HepG2 (cell line): ENCODE measurements around the gene DAPK3. TPM values are rescaled to one million over a fixed set of nuclear protein-coding genes. Genes with fewer than 3 reads are reported as not detected.

ENCODE experiments used
- DRAP1 ChIP-seq: IDR thresholded peaks from 2 replicates; pipeline ENCODE4 v1.6.1; 2016; ENCODE audit warnings: missing genetic modification reagents, missing compliant biosample characterization
- FLYWCH1 ChIP-seq: sonication (generic); formaldehyde crosslinking; IDR thresholded peaks from 2 replicates; pipeline ENCODE4 v1.8.1; 2023; ENCODE audit warnings: mild to moderate bottlenecking, missing genetic modification reagents
- GATAD1 ChIP-seq: IDR thresholded peaks from 2 replicates; pipeline ENCODE4 v1.6.1; 2016; ENCODE audit warnings: missing genetic modification reagents, missing compliant biosample characterization
- HNRNPK ChIP-seq: fragments of 200-400 bp; formaldehyde crosslinking; IDR thresholded peaks from 2 replicates; pipeline ENCODE4 v1.6.1; 2018; ENCODE audit warnings: low read length, low read depth, moderate library complexity, mild to moderate bottlenecking; ENCODE audit not compliant: poor library complexity, severe bottlenecking
- HOXD1 ChIP-seq: sonication (generic); formaldehyde crosslinking; IDR thresholded peaks from 2 replicates; pipeline ENCODE4 v1.5.0; 2020; ENCODE audit warnings: missing genetic modification reagents
- IRF2 ChIP-seq: IDR thresholded peaks from 2 replicates; pipeline ENCODE4 v1.6.1; 2018; ENCODE audit warnings: missing genetic modification reagents, missing compliant biosample characterization
- MED1 ChIP-seq: sonication (generic); formaldehyde crosslinking; IDR thresholded peaks from 2 replicates; pipeline ENCODE4 v1.4.0; 2020; ENCODE audit warnings: missing genetic modification reagents
- RFXANK ChIP-seq: IDR thresholded peaks from 2 replicates; pipeline ENCODE4 v1.6.1; 2016
- RORA ChIP-seq: sonication (generic); formaldehyde crosslinking; IDR thresholded peaks from 2 replicates; pipeline ENCODE4 v1.5.0; 2020; ENCODE audit warnings: mild to moderate bottlenecking, missing genetic modification reagents, moderate library complexity
- SKI ChIP-seq: fragments of 450-650 bp; IDR thresholded peaks from one replicate; pipeline ENCODE4 v1.6.1; 2018; ENCODE audit warnings: mild to moderate bottlenecking; ENCODE audit not compliant: partially characterized antibody
- SMAD1 ChIP-seq: sonication (generic); formaldehyde crosslinking; IDR thresholded peaks from 2 replicates; pipeline ENCODE4 v1.4.0; 2020; ENCODE audit warnings: missing genetic modification reagents, low read depth, mild to moderate bottlenecking, borderline replicate concordance
- ZBTB7B ChIP-seq: sonication (generic); formaldehyde crosslinking; IDR thresholded peaks from 2 replicates; pipeline ENCODE4 v1.4.0; 2020; ENCODE audit warnings: missing genetic modification reagents
- ZC3H13 ChIP-seq: sonication (generic); formaldehyde crosslinking; IDR thresholded peaks from 2 replicates; pipeline ENCODE4 v1.8.1; 2023; ENCODE audit warnings: mild to moderate bottlenecking, missing genetic modification reagents, moderate library complexity
- ZFP82 ChIP-seq: sonication (generic); formaldehyde crosslinking; IDR thresholded peaks from 2 replicates; pipeline ENCODE4 v1.5.1; 2020; ENCODE audit warnings: mild to moderate bottlenecking, missing genetic modification reagents, borderline replicate concordance
- ZMYM4 ChIP-seq: sonication (generic); formaldehyde crosslinking; IDR thresholded peaks from 2 replicates; pipeline ENCODE4 v1.8.1; 2023; ENCODE audit warnings: mild to moderate bottlenecking, missing genetic modification reagents
- ZNF160 ChIP-seq: sonication (generic); formaldehyde crosslinking; IDR thresholded peaks from 2 replicates; pipeline ENCODE4 v1.8.0; 2022; ENCODE audit warnings: mild to moderate bottlenecking, inconsistent platforms, missing genetic modification reagents
- ZNF260 ChIP-seq: sonication (generic); formaldehyde crosslinking; IDR thresholded peaks from 2 replicates; pipeline ENCODE4 v1.4.0; 2020; ENCODE audit warnings: missing genetic modification reagents, low read depth, mild to moderate bottlenecking, borderline replicate concordance
- ZNF350 ChIP-seq: sonication (generic); formaldehyde crosslinking; IDR thresholded peaks from 2 replicates; pipeline ENCODE4 v1.4.0; 2020; ENCODE audit warnings: mild to moderate bottlenecking, low read depth, missing genetic modification reagents, borderline replicate concordance
- ZNF512B ChIP-seq: sonication (generic); formaldehyde crosslinking; IDR thresholded peaks from 2 replicates; pipeline ENCODE4 v1.5.1; 2020; ENCODE audit warnings: missing genetic modification reagents, mild to moderate bottlenecking, borderline replicate concordance
- ZNF598 ChIP-seq: sonication (generic); formaldehyde crosslinking; IDR thresholded peaks from 2 replicates; pipeline ENCODE4 v1.5.1; 2020; ENCODE audit warnings: mild to moderate bottlenecking, missing genetic modification reagents, borderline replicate concordance
- ZNF616 ChIP-seq: sonication (generic); formaldehyde crosslinking; IDR thresholded peaks from 2 replicates; pipeline ENCODE4 v1.5.0; 2020; ENCODE audit warnings: low read depth, mild to moderate bottlenecking, missing genetic modification reagents
- ZNF83 ChIP-seq: sonication (generic); formaldehyde crosslinking; IDR thresholded peaks from 2 replicates; pipeline ENCODE4 v1.4.0; 2020; ENCODE audit warnings: missing genetic modification reagents, mild to moderate bottlenecking, borderline replicate concordance
- polyA plus RNA-seq, 8 experiments: library from polyadenylated mRNA; depleted of rRNA in 3 of 8; stranded (reverse) in 7 of 8; unstranded in 1 of 8; fragments of >200 nt; fragmentation: Illumina TruSeq in 4 of 8; extraction: Trizol in 4 of 8; gene quantifications; 2 replicates each; pipeline versions ENCODE4 v1.2.1 to v1.2.3, GENCODE V29; 2011 to 2016; ENCODE audit warnings: low read depth in 4 of 8, missing spikeins in 1 of 8, mixed read lengths in 1 of 8; ENCODE audit not compliant: insufficient read depth in 1 of 8
- total RNA-seq, 5 experiments: library from RNA; depleted of rRNA; stranded (reverse); fragments of >200 nt; fragmentation: Illumina TruSeq; extraction: Trizol; gene quantifications; 2 replicates each; pipeline ENCODE4 v1.2.3, GENCODE V29; 2016; ENCODE audit warnings: low read depth in 1 of 5
- TF ChIP-seq, protein P1 (sequence below): sonication (generic); formaldehyde crosslinking; conservative IDR thresholded peaks from 2 replicates; pipeline ENCODE4 v1.4.0; 2020; ENCODE audit warnings: missing genetic modification reagents

Gene DAPK3
- total and polyA plus RNA-seq, 2 of the 13 experiments (the other 11 are each of a cell fraction or from before 2014, with no cell fraction given), result 30.5 to 37.3 TPM

DNA sequence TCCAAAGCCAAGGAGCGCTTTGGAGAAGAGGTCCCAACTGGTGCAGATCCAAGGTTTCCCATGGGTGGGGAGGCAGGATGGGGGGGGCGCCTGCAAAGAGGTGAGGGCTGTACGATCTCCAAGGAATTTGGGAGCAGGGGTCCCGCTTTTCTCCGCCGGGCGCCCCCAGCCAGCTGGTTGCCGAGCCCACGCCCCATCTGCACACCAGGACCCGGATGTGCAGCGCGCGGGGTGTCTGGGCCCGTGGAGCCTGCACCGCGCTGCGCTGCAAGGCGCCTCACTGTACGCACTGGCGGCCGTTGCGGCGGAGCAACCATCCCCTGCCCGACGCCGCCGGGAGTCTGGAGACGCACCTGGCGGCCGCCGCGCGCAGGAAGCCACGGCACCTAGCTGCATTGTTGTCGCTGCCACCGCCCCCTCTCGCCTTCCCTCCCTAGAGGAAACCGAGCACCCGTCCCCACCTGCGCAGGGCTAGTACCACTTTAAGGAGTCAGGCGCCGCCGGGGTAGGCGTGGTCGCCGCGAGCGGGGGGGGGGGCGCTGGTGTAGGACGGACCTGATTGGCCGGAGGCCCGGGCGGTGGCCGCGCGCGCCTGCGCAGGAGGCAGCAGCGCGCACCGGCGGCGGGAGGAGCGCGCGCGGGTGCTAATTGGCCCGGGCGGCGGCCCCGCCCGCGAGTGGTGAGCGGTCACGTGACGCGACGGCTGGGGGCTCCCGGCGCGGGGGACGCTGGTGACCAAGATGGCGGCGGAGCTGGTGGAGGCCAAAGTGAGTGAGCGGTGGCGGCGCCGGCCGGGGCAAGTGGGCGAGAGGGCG, 36.3 kb upstream of the DAPK3 start, which contains the start of gene PIAS4 (continued):
- TF ChIP-seq ZNF512B (no peak), HNRNPK (peak; percentile 45), ZFP82 (CRISPR knock-in tag) (peak; percentile 76; the same call in 1 of the 2 replicates), ZNF160 (CRISPR knock-in tag) (peak; percentile 80; the same call in 1 of the 2 replicates), GATAD1 (CRISPR knock-in tag) (peak; percentile 79), ZNF616 (peak; percentile 33; the same call in 1 of the 2 replicates), ZMYM4 (CRISPR knock-in tag) (peak; percentile 57; the same call in 1 of the 2 replicates), ZNF350 (peak; percentile 69), SMAD1 (CRISPR knock-in tag) (0 out of 2 replicates have a peak, but pooled peaks have one; percentile 85), FLYWCH1 (CRISPR knock-in tag) (no peak), RORA (CRISPR knock-in tag) (no peak), ZNF83 (CRISPR knock-in tag) (peak; percentile 65; the same call in 1 of the 2 replicates), RFXANK (CRISPR knock-in tag) (0 out of 2 replicates have a peak, but pooled peaks have one; percentile 47), IRF2 (0 out of 2 replicates have a peak, but pooled peaks have one; percentile 64), ZBTB7B (no peak; the same call in 1 of the 2 replicates), ZC3H13 (CRISPR knock-in tag) (no peak), DRAP1 (CRISPR knock-in tag) (peak; percentile 74), ZNF260 (no peak), HOXD1 (CRISPR knock-in tag) (0 out of 2 replicates have a peak, but pooled peaks have one; percentile 40), MED1 (CRISPR knock-in tag) (no peak), ZNF598 (CRISPR knock-in tag) (no peak), SKI (peak; percentile 78)
- TF ChIP-seq, protein P1, sequence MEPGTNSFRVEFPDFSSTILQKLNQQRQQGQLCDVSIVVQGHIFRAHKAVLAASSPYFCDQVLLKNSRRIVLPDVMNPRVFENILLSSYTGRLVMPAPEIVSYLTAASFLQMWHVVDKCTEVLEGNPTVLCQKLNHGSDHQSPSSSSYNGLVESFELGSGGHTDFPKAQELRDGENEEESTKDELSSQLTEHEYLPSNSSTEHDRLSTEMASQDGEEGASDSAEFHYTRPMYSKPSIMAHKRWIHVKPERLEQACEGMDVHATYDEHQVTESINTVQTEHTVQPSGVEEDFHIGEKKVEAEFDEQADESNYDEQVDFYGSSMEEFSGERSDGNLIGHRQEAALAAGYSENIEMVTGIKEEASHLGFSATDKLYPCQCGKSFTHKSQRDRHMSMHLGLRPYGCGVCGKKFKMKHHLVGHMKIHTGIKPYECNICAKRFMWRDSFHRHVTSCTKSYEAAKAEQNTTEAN (CRISPR knock-in tag), result 0 out of 2 replicates have a peak, but pooled peaks have one; percentile 28
